GM21447 (cell line): Measurements from ENCODE around the gene PTTG2.
"Not testable (repeated sequence)": the region's sequence is repeated elsewhere in the genome, so short reads cannot be mapped to it uniquely, and the experiment has no call there.

ENCODE experiments used
- ATAC-seq: cut with Tn5 transposase; IDR thresholded peaks from one replicate; pipeline ENCODE4 v1.9.1; 2021; ENCODE audit not compliant: unreplicated experiment

The PTTG2 gene

DNA sequence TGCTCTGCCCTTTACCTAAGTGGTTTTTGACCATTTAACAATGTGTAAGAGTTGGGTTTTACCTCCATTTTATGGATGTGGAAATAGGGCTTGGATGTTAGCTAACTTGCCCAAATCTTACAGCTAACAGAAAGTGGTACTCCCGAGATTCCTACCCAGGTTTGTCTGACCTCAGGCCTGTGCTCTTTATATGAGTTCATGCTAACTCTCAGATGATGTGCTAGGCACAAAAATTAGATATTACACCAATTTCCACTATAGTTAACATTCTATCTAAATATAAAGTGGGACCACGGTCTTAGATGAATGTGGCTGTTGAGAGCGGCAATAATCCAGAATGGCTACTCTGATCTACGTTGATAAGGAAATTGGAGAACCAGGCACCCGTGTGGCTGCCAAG is at the start of gene PTTG2:
Gene PTTG2, plus strand, starts transcription at position 301 of the 400 bp plus-strand sequence. Its CDS starts 37 bp downstream, at position 338.
- no peak for ATAC-seq

DNA sequence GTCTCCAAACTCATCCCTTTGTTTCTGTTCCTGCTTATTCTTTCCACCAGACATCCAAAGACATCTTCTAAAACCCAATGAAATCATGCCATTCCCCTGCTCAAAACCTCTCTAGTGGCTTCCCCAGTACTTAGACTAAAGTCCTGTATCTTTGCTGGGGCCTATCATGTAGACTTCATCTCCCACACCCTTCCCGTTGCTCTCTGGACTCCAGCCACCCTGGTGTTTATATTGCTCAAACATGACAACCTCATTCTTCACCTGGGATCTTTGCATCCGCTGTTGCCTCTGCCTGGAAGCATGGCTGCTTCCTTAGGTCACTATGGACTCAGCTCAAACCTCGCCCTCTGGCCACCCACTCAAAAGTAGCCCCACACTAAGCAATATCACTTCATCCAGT is 45.7 kb upstream of the PTTG2 start:
- ATAC-seq = no peak

DNA sequence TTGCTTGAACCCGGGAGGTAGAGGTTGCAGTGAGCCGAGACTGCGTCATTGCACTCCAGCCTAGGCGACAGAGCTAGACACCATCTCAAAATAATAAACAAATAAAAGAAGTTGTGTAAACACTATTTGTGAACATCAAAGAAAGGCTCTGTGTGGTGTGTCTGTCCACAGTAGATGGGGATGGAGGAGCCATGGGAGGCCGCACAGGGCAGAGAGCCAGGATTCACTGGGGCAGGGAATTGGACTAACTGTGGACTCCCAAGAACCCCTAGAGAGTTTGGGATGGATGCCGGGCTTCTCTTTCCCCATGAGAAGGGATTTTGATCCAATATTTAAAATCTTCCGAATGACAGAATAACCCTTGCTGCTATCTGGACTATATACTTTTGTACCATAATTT is 42.8 kb upstream of the PTTG2 start:
- no peak for ATAC-seq

DNA sequence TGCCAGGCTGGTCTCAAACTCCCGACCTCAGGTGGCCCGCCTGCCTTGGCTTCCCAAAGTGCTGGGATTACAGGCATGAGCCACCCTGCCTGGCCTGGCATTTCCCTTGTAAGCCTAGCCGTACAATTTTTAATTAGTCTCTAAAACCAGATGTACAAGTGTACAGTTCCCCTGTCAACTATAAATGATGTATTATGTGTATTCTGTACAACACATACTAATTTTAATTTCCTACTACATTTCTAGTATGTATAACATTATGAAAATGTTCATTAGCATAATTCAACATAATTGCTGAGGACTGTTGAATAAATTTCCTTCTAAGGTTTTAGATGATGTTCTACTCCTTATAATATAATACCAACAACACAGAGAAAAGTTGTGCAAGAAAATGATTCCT is 41.5 kb upstream of the PTTG2 start:
- no peak for ATAC-seq

DNA sequence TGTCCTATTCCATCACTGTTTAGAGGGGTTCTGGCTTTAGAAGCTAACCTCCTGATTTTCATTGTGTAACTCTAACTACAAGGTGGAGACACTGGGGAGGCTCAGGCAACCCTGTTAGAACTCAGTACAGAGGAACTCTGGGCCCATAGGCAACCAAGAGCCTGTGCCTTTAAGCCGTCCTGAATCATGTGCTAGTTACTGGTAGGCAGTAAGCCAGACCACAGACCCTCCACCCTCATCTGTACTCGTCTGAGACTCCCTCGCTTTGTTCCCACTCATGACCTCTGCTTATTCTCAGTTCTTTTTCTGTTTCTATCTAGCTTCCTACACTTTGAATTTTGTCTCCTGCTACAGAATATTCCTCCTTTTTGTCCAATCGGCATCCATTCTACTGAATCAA is 37.9 kb upstream of the PTTG2 start:
- no peak for ATAC-seq

DNA sequence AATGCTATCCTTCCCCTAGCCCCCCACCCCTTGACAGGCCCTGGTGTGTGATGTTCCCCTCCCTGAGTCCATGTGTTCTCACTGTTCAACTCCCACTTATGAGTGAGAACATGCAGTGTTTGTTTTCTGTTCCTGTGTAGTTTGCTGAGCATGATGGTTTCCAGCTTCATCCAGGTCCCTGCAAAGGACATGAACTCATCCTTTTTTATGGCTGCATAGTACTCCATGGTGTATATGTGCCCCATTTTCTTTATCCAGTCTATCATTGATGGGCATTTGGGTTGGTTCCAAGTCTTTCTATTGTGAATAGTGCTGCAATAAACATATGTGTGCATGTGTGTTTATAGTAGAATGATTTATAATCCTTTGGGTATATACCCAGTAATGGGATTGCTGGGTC is 37.1 kb upstream of the PTTG2 start:
- ATAC-seq = not testable (repeated sequence)

DNA sequence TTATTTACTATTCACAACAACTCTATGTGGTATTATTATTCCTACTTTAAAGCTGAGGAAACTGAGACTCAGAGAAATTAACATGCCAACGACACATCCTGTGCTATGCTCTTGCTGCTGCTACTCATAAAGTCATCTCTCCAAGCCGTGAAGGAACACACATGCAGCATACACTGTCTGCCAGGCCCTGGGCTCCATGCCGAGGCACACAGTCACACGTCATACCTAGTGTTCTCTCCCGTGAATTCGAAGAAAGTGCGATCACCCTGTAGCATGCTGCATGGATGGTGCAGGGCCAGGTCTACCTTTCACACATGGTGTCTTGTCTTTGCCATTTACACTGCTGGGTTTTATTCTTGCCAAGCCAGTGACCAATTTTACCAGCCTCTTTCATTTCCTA is 35.3 kb upstream of the PTTG2 start:
- no peak for ATAC-seq

DNA sequence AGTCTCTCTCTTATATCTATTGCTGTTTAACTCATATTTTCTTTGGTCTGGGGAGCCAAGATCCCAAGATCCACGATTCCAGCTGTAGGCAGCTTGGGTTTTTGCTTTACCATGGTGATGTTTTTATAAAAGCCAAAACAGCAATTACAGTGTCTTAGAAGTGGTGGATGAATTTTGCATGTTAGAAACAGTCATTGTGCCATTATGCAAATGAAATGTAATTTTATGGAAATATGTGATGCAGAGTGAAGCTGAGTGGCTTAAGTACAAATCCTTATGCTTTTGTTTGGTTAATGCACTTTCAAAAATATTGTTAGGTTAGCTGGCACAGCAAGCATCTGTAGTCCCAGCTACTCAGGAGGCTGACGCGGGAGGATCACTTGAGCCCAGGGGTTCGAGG is 32.8 kb upstream of the PTTG2 start:
- no peak for ATAC-seq

DNA sequence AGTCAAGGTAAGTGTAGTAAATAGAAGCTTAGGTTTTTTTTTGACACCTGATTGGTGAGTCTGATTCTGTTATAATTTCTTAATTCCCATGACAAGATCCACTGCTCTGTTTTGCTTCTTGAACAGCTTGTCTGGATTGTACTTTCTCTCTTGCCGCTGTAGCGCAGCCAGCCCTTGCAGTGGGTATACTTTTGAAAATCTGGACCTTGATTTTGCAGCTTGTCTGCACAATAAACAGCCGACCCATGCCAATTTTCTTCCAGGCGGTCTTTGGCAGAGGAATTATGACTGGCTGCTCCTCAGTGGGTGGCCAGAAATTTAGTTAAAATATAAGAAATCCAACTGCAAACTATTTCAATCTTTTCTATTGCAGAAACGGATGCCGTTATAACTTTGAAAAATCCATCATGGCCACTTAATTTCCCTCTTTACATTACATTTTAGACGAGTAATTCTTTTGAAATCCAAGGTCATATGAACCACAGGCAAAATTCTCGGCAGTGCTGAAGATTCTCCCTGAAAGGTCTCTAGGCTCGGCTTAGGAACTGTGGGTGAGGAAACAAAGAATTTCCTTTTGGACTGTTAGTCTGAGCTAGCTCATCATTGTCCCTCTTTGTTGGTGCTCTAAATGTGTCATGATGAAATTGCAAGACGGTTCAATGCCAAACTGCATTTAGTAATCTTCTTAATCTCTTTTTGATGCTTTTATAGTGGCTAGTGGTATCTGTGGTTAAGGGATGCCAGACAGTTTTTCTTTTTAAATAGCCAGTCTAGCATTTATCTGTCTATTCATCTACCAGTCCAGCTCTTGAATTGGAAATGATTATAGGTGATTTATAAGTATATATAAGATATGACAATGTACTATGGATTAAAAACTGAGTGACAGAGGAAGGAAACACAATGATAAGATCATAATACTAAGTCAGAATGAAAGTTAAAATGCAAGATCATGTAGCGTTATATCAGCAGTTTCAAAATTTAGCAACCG is 31.5 kb upstream of the PTTG2 start:
- no peak for ATAC-seq

DNA sequence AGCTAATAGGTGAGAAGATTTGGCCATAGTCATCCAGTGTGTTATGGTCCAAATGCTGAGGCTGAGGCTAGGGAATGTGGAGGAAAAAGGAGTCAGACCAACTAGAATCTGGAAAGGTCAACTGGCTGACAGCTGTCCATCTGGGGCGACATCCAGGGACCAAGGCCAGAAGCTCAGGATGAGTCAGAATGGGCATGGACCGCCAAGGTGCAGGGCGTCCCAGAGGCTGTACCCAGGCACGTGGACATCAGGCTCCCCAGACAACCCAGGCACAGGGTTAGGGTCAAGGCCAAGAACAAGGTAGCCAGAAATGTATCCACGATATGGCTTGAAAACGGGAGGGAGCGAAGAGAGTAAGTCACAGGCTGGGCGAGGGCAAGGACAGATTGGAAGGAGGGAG is 26.1 kb upstream of the PTTG2 start:
- ATAC-seq = no peak

DNA sequence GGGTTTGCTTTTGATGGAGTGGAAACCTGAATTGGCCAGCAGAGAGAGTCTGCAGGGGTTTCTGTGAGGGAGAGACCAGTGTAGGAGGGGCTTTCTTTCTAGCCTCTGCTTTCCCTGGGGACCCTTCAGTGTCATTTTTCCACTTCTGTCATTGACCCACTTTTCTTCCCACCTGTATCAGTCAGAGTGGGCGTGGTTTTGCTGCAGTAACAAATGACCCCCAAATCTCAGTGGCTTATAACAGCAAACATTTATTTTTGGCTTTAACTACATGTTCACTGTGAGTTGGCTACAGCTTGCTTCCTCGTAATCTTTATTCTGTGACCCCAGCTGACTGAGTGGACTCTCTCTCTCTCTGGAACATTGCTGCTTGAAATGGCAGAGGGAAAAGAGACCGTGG is 25.6 kb upstream of the PTTG2 start:
- no peak for ATAC-seq

DNA sequence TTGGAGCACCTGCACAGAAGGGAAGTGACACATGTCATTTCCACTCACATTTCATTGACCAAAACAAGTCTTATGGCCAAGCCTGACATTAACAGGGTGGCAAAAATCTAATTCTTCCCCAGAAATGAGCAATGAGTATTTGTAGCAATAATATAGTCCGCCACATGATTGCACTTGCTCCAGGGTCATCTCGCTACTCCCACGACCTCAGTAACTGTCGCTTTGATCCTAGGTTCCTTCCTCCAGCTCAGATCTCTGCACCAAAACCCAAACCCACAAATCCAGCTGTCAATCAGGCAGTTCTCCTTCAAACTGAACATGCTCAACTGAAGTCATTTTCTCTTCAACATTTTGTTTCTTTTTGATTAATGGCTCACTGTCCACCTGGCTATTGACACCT is 25.2 kb upstream of the PTTG2 start:
- no peak for ATAC-seq

DNA sequence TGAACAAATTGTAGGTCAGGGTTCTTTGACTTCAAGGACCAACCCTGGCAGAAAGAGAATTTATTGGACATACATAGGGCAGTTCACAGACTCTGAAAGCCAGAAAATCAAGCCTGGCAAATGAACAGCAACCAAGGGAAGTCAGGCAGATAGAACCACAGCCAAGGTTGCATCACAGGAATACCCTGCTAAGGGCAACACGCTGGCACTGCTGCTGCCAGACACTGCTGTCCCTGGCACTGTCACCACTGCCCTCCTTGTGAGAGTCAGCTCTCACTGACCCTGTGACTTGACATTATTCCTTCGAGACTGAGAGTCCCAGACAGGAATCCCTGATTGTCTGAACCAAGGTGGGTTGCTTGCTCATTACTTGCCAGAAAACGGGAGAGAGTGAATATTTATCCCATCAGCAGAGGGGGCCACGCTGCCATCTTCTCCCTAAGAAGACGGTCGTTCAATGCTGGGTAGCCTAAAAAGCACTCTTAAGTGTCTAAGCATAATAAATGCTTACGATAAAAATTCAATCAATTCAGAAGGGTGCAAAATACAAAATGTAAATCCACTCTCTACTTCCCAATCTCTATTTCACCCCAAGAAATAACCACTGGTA is 23.2 kb upstream of the PTTG2 start:
- ATAC-seq = no peak

DNA sequence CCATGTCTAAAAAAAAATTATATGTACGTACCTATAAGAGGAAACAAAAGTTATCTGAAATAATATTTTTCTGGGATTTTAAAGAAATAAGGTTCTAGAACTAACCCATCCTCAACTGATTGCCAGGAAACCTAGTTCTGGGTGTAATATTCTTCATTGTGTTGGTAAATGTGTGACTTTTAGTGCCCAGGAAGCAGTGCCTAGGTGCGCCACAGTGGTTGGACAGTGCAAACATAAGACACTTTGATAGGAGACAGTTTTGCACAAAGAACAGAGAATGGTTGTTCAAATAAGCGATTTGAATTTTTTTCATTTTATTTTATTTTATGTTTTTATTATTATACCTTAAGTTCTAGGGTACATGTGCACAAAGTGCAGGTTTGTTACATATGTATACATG is 22.0 kb upstream of the PTTG2 start:
- no peak for ATAC-seq

DNA sequence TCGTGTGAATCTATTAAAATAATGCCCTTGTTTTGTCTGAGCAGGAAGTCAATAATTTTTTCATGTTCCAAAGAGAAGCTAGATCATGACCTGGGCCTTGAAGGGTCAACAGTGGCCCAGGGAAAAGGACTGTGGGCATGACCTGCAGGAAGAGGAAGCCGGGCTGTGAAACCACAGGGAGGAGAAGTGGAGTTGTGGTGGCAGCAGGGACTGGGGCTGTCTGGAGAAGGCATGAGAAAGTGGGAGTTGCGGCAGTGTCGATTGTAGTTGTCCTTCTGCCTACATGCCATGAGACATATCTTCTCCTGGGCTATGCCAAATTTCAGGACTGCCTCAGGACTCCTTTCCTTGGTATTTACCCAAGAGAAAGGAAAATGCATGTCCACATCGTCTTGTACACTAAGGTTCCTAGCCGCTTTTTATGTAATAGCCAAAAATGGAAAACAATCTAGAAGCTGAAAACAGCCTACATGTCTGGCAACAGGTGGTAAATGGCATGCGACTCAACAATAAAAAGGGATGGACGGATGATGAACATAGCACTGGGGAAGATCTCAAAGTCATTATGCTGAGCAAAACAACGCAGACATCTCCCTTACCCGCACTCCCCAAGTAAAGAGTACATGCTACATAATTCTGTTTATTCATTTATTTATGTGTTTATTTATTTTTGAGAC is 13.6 kb upstream of the PTTG2 start:
- no peak for ATAC-seq

DNA sequence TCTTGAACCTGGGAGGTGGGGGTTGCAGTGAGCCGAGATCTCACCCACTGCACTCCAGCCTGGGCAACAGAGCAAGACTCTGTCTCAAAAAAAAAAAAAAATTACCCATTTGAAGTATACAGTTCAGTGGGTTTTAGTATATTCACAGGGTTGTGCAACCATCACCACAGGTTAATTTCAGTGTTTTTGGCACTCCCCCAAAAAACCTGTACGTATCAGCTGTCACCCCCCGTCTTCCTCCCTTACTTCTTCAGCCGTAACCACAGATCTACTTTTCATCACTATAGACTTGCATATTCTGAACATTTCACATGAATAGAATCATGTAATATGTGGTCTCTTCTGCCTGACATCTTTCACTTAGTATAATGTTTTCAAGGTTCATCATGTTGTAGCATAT is 11.7 kb upstream of the PTTG2 start:
- ATAC-seq = no peak

DNA sequence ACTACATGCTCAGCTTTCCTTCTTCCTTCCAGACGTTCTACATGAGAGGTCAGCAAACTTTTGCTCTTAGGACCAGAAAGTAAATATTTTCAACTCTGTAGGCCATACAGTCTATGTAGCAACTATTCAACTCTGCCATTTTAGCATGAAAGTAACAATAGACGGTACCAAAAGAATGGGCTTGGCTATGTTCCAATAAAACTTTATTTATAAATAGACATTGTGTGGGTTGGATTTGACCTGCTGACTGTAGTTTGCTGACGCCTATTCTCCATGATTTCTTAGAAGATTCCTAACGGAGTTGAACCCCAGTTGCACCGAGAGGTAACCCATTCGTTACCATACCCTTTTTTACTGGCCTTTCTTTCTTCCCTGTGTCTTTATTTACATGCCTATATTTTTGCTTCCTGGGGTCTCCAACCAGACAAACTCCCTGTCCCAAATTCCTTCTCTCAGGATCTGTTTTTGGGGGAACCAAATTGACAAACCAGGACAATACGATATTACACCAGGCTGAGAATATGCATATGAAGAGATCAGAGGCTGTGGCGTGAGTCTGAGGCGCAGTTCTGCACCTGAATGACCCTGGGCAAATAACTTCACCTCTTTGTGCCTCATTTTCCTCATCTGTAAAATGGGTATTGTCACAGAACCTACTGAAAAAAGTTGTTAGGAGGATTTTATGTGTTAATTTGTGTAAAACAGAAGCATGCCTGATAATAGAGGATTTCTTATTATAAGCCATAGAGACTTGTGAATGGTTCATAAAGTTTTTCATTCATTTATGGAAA is 10.4 kb upstream of the PTTG2 start:
- no peak for ATAC-seq

DNA sequence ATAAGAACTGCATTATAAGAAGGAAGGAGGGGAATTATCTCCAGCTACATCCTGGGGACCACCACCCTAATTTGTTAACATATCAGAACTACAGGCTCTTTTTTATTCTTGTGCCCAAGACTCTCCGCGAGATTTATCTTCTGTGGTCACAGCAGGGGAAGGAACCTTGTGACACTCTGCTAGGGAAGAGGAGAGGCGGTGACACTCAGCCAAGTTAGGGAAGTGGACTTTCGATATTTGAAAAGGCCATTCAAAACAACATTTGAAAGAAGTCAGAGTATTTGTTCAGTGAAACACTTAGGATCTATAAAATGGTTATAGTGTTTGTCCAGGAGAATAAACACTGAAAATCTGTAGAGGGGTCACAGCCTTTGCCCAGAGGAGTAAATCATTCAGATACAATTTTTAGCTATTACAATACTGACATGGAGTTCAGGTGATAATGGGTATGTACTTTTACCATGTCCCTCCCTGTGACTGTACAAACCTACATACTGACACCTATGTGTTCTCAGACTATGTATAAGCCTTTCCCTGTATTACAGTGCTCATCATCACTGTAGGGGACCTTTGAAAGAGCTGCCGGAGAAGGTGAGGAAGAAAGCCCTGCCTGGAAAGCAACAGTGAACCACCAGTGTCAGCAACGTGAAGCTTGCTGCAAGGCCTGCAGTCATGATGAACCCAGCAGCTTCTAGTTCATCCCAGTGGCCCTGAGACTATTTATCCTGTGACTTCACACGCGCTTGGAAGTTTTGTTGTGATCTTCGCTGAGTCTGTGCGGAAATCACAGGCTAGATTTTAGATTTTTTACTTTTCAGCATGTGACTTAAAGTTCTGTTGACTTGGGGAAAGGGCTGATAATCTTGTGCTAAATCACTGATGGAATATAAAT is 8.5 kb upstream of the PTTG2 start:
- no peak for ATAC-seq

DNA sequence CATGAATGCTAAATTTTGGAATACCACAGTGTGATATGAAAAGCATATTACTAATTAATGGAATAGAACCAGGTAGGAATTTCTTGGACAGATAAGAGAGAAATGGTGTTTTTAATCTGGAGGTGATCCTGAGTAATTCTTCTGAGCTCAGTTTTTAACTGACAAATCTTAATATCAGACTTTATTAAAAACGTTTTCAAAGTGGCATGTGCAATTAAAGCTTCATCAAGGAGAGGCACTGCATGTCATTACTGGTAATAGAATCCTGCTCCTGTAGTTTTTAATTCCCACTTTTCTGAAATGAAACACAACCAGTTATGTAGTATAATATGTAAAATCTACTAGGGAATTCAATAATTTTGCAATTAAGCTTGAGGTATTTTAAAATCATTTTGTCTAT is 7.0 kb upstream of the PTTG2 start:
- no peak for ATAC-seq

DNA sequence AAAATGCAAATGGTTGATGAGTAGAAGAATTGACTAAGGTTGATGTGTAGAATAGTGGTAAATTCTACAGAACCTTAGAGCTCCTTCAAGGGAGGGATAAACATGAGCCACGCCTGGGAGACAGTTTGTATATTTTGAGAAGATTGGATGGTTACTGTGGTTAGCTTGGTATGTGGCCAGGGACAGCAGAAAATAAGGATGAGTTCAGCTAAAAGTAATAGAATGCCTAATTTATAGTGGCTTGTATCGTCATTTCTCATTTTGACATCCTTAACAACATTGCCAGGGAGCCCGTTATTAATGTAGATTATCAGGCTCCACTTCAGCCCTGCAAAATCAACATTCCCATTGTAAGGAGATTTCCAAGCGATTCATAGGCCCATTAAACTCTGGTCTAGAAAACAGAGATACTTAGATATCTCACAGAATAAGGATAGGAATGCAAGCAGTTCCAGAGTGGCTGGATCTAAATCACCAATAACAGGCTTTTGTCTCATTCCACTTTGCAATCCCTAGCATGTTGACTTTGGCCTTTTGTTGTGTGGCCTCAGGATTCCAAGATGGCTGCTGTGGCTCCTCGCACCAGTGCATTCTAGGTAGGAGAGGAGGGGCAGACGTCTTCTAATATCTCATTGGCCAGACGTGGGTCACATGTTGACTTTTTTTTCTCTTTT is 6.4 kb upstream of the PTTG2 start:
- ATAC-seq = no peak
